Cardiac muscle cell (in vitro differentiated cells and primary cell): ENCODE results near the gene ROCK2. TPM values are rescaled to one million over a fixed set of nuclear protein-coding genes. Genes with fewer than 3 reads are reported as not detected.

ENCODE experiments used
- DNase-seq, 2 donors: peaks; one replicate each; pipeline versions ENCODE4 v3.0.0 to v3.0.0-alpha.2; 2010 to 2017; ENCODE audit warnings: low read depth in 1 of 2, low spot score in 1 of 2
- H3K27ac ChIP-seq: fragments of 200-600 bp; sonication (generic); 2 replicates; pipeline ENCODE4 v1.5.1; 2016
- H3K27me3 ChIP-seq: fragments of 200-600 bp; sonication (generic); 2 replicates; pipeline ENCODE4 v1.6.0; 2016; ENCODE audit warnings: control low read depth
- H3K36me3 ChIP-seq: fragments of 200-600 bp; sonication (generic); 2 replicates; pipeline ENCODE4 v1.5.1; 2016; ENCODE audit warnings: control low read depth
- H3K4me1 ChIP-seq: fragments of 200-600 bp; sonication (generic); 2 replicates; pipeline ENCODE4 v1.8.1; 2017; ENCODE audit warnings: low read depth, mild to moderate bottlenecking, mixed run types
- H3K4me3 ChIP-seq: fragments of 200-600 bp; sonication (generic); 2 replicates; pipeline ENCODE4 v1.5.1; 2016; ENCODE audit warnings: mild to moderate bottlenecking
- H3K9me3 ChIP-seq: fragments of 200-600 bp; sonication (generic); 2 replicates; pipeline ENCODE4 v1.5.1; 2017; ENCODE audit warnings: low read depth, mild to moderate bottlenecking, control low read depth
- CTCF ChIP-seq: IDR thresholded peaks from 2 replicates; pipeline ENCODE4 v1.5.1; 2012; ENCODE audit warnings: low read depth, mild to moderate bottlenecking, low read length
- polyA plus RNA-seq: library from polyadenylated mRNA; unstranded; fragments of >200 nt; fragmentation: Nextera tagmentation; extraction: Ambion mirVana; gene quantifications from 2 replicates; pipeline ENCODE4 v1.2.1, GENCODE V29; 2016
- total RNA-seq: library from RNA; depleted of rRNA; stranded (reverse); fragments of >200 nt; gene quantifications from 2 replicates; pipeline ENCODE4 v1.2.3, GENCODE V29; 2016

Gene ROCK2
- total and polyA plus RNA-seq, 2 experiments from 2014 or later, result 18.9 to 31.7 TPM

GRCh38 chr2:11343650-11344341 lies 640 bp downstream of the ROCK2 start:
- Histone ChIP-seq H3K27ac (peak overlapping the region; percentile 100), H3K36me3 (no peaks in the 10 kb centered on the region), H3K4me3 (peak overlapping the region; percentile 98), H3K4me1 (peaks cover 26% of the 10 kb centered on the region), H3K9me3 (no peaks in the 10 kb centered on the region), H3K27me3 (no peaks in the 10 kb centered on the region)
- DNase-seq, result peak; percentile 27 to 72
- TF ChIP-seq CTCF, result no peak

- Histone ChIP-seq H3K9me3 (no peaks in the 10 kb centered on the region), H3K27ac (peak overlapping the region; percentile 100), H3K4me1 (peaks cover 26% of the 10 kb centered on the region), H3K27me3 (no peaks in the 10 kb centered on the region), H3K4me3 (peak overlapping the region; percentile 98), H3K36me3 (no peaks in the 10 kb centered on the region)
- no peak for TF ChIP-seq CTCF
- no peak for DNase-seq
Observed at GRCh38 chr2:11343368-11343649, 1.1 kb downstream of the ROCK2 start.

GRCh38 chr2:11342551-11343367 lies 1.7 kb downstream of the ROCK2 start:
- Histone ChIP-seq H3K4me3 (peak overlapping the region; percentile 98), H3K4me1 (peaks cover 26% of the 10 kb centered on the region), H3K27me3 (no peaks in the 10 kb centered on the region), H3K27ac (peak overlapping the region; percentile 100), H3K36me3 (no peaks in the 10 kb centered on the region), H3K9me3 (no peaks in the 10 kb centered on the region)
- peak; percentile 49 to 74 for DNase-seq
- no peak for TF ChIP-seq CTCF

- no peak for DNase-seq
- H3K27ac ChIP-seq, result peak overlapping the region; percentile 100
- TF ChIP-seq CTCF, result no peak
- peaks cover 23% of the 10 kb centered on the region for H3K4me1 ChIP-seq
- H3K27me3 ChIP-seq, result no peaks in the 10 kb centered on the region
- H3K36me3 ChIP-seq, result no peaks in the 10 kb centered on the region
- no peak overlapping the region for H3K4me3 ChIP-seq
- H3K9me3 ChIP-seq, result no peaks in the 10 kb centered on the region
Observed at GRCh38 chr2:11340717-11341116, 3.7 kb downstream of the ROCK2 start.

GRCh38 chr2:11339508-11340083 lies 4.8 kb downstream of the ROCK2 start:
- Histone ChIP-seq H3K36me3 (no peaks in the 10 kb centered on the region), H3K4me3 (no peak overlapping the region), H3K9me3 (no peaks in the 10 kb centered on the region), H3K27ac (no peak overlapping the region), H3K27me3 (no peaks in the 10 kb centered on the region), H3K4me1 (peaks cover 19% of the 10 kb centered on the region)
- DNase-seq, result no peak
- no peak for TF ChIP-seq CTCF
